ENCODE results near the gene NSD1. TPM values are rescaled to one million over a fixed set of nuclear protein-coding genes. Genes with fewer than 3 reads are reported as not detected.

NSD1 gene
- total and polyA plus RNA-seq, 2 of the 8 experiments (the other 6 are each of a cell fraction or from before 2014, with no cell fraction given) = 22.8 to 168 TPM

- Histone ChIP-seq H3K56ac (replicated peaks; ENCODE audit: insufficient read length, low read depth, low read length) (no peak overlapping the region), H4K20me1 (replicated peaks in 1 of 2; ENCODE audit: control insufficient read depth in 1 of 2, insufficient read depth in 2 of 2, low read length in 2 of 2) (peaks cover 3 to 8% of the 10 kb centered on the region in 2 experiments), H3K9ac (replicated peaks in 1 of 4; ENCODE audit: extremely low read depth in 1 of 4, low read depth in 3 of 4, low read length in 3 of 4) (no peak overlapping the region), H2BK15ac (ENCODE audit: low read length) (no peak overlapping the region), H3K79me1 (ENCODE audit: low read depth, low read length) (peaks cover 7% of the 10 kb centered on the region), H4K91ac (replicated peaks; ENCODE audit: insufficient read length, low read length) (no peak overlapping the region), H2BK20ac (ENCODE audit: low read length) (no peak overlapping the region), H3K4ac (replicated peaks; ENCODE audit: insufficient read length, low read depth, low read length) (no peak overlapping the region), H3K18ac (ENCODE audit: extremely low read depth, low read length) (no peak overlapping the region), H2BK5ac (ENCODE audit: low read depth, low read length) (no peak overlapping the region), H3K4me2 (ENCODE audit: insufficient read depth in 1 of 2, low read depth in 2 of 2, low read length in 2 of 2) (no peak overlapping the region), H4K8ac (ENCODE audit: extremely low read depth, insufficient read depth, low read length) (no peak overlapping the region), H3K23me2 (ENCODE audit: low read depth, low read length) (no peaks in the 10 kb centered on the region), H3K27me3 (replicated peaks in 1 of 4; ENCODE audit: control insufficient read depth in 3 of 4, extremely low read depth in 1 of 4, insufficient read depth in 3 of 4, low read length in 3 of 4) (no peaks in the 10 kb centered on the region), H2BK12ac (ENCODE audit: low read depth, low read length) (no peak overlapping the region), H4K5ac (ENCODE audit: insufficient read length, low read depth, low read length) (no peak overlapping the region), H3K23ac (ENCODE audit: insufficient read length) (no peak overlapping the region), H3K79me2 (ENCODE audit: control insufficient read depth in 1 of 2, insufficient read depth in 2 of 2, low read length in 2 of 2) (0 out of 4 replicates have a peak, but pooled peaks cover 0 to under 1% of the 10 kb centered on the region in 2 experiments), H2AFZ (ENCODE audit: low read length) (no peak overlapping the region), H3K36me3 (ENCODE audit: control insufficient read depth in 2 of 4, insufficient read depth in 4 of 4, low read length in 3 of 4) (peaks cover 18 to 35% (median 26%) of the 10 kb centered on the region in 4 experiments; a peak in 7 of 8 replicates), H2BK120ac (replicated peaks; ENCODE audit: low read depth, low read length) (no peak overlapping the region), H3K9me3 (ENCODE audit: insufficient read depth in 2 of 2, low read depth in 1 of 2, low read length in 1 of 2) (no peaks in the 10 kb centered on the region), H3K27ac (ENCODE audit: low read depth, low read length) (no peak overlapping the region), H3K14ac (ENCODE audit: insufficient read length) (no peak overlapping the region), H2AK5ac (ENCODE audit: low read depth, low read length) (no peak overlapping the region), H3K4me3 (ENCODE audit: extremely low read depth in 1 of 4, insufficient read depth in 2 of 4, low read depth in 3 of 4, low read length in 4 of 4) (no peak overlapping the region), H3K4me1 (replicated peaks in 1 of 4; ENCODE audit: control insufficient read depth in 3 of 4, insufficient read depth in 4 of 4, low read length in 3 of 4) (peaks cover 0 to 11% (median 8%) of the 10 kb centered on the region in 4 experiments; a peak in 4 of 7 replicates)
- FAIRE-seq (no peak), DNase-seq (ENCODE audit: low read depth in 1 of 2, low spot score in 2 of 2) (no peak)
- TF ChIP-seq TEAD4 (IDR thresholded peaks at IDR 0.05; ENCODE audit: low read depth, low read length) (no peak), KDM4A (IDR thresholded peaks at IDR 0.05; ENCODE audit: low read depth, low read length, severe bottlenecking) (no peak), POLR2A (IDR thresholded peaks at IDR 0.05; ENCODE audit: control extremely low read depth in 1 of 2, low read depth in 2 of 2, low read length in 2 of 2) (no peak), CTBP2 (IDR thresholded peaks at IDR 0.05; ENCODE audit: borderline replicate concordance, insufficient read depth, insufficient read length, low read length) (no peak), JUN (IDR thresholded peaks at IDR 0.05; ENCODE audit: low read depth, low read length) (no peak), GTF2F1 (IDR thresholded peaks at IDR 0.05; ENCODE audit: borderline replicate concordance, low read depth, low read length) (no peak), ASH2L (IDR thresholded peaks at IDR 0.05; ENCODE audit: low read length) (no peak), RFX5 (IDR thresholded peaks at IDR 0.05; ENCODE audit: borderline replicate concordance, low read depth, low read length) (no peak)
- ChIA-PET CTCF (ENCODE audit: partially characterized antibody) (interaction anchor here (1.7 to 9.4 kb wide), 2 partner anchors 17 to 24 kb away, joined by 5 to 100 read pairs; no protein-coding TSS in a partner anchor), POLR2A (ENCODE audit: partially characterized antibody) (interaction anchor here (0.6 to 1.2 kb wide), 4 partner anchors 34 to 93 kb away, joined by 3 to 5 read pairs (median 4); no protein-coding TSS in a partner anchor)
- WGBS, 2 experiments (ENCODE audit: extremely low coverage in 1 of 2, insufficient coverage in 1 of 2, insufficient read length in 1 of 2, insufficient replicate concordance in 2 of 2, low coverage in 1 of 2, low lambda C conversion rate in 2 of 2, missing lambda C conversion rate in 1 of 2) = 87% methylated on average over 10 of the region's 12 CpGs; no CpG with 5 or more reads in 1 of the 2 experiments
Measured at GRCh38 chr5:177094224-177095087, 39.1 kb upstream of the NSD1 start.
